H9 (cell line): ENCODE measurements around the gene MON1A. TPM values are rescaled to one million over a fixed set of nuclear protein-coding genes. Genes with fewer than 3 reads are reported as not detected.

Experiments used
- DNase-seq: peaks from one replicate; pipeline ENCODE4 v3.0.0-alpha.2; 2017
- H2AFZ ChIP-seq: one replicate; pipeline ENCODE4 v1.6.1; 2013; ENCODE audit warnings: mild to moderate bottlenecking, low read length, control low read depth, moderate library complexity
- H2AK5ac ChIP-seq: 2 replicates; pipeline ENCODE4 v1.6.1; 2013; ENCODE audit warnings: low read length, control low read depth, mixed read lengths; ENCODE audit not compliant: insufficient read length
- H2BK120ac ChIP-seq: one replicate; pipeline ENCODE4 v1.6.1; 2013; ENCODE audit warnings: low read depth, mild to moderate bottlenecking, low read length, control low read depth, inconsistent platforms; ENCODE audit not compliant: poor library complexity, severe bottlenecking
- H2BK12ac ChIP-seq: 2 replicates; pipeline ENCODE4 v1.6.1; 2013; ENCODE audit warnings: low read length, control low read depth, mixed read lengths, low read depth; ENCODE audit not compliant: insufficient read length
- H2BK15ac ChIP-seq: 2 replicates; pipeline ENCODE4 v1.6.1; 2013; ENCODE audit warnings: low read depth, low read length, control low read depth
- H2BK20ac ChIP-seq: one replicate; pipeline ENCODE4 v1.6.1; 2013; ENCODE audit warnings: low read depth, mild to moderate bottlenecking, low read length, control low read depth, inconsistent platforms; ENCODE audit not compliant: poor library complexity, severe bottlenecking
- H2BK5ac ChIP-seq: 2 replicates; pipeline ENCODE4 v1.6.1; 2013; ENCODE audit warnings: low read length, control low read depth, mixed read lengths; ENCODE audit not compliant: insufficient read length
- H3K14ac ChIP-seq: 2 replicates; pipeline ENCODE4 v1.6.1; 2013; ENCODE audit warnings: low read length, control low read depth; ENCODE audit not compliant: insufficient read depth
- H3K18ac ChIP-seq: 2 replicates; pipeline ENCODE4 v1.6.1; 2013; ENCODE audit warnings: low read depth, mild to moderate bottlenecking, mixed read lengths, low read length, control low read depth; ENCODE audit not compliant: insufficient read length
- H3K23ac ChIP-seq: 2 replicates; pipeline ENCODE4 v1.6.1; 2013; ENCODE audit warnings: low read length, control low read depth, mixed read lengths, low read depth; ENCODE audit not compliant: insufficient read length
- H3K23me2 ChIP-seq: 2 replicates; pipeline ENCODE4 v1.6.1; 2013; ENCODE audit warnings: low read depth, mild to moderate bottlenecking, mixed read lengths, low read length, control low read depth; ENCODE audit not compliant: insufficient read length, poor library complexity, severe bottlenecking
- H3K27ac ChIP-seq: 2 replicates; pipeline ENCODE4 v1.5.1; 2013; ENCODE audit warnings: low read length, control low read depth, mixed read lengths, low read depth; ENCODE audit not compliant: insufficient read length
- H3K27me3 ChIP-seq: 2 replicates; pipeline ENCODE4 v1.6.1; 2013; ENCODE audit warnings: low read length, control low read depth, inconsistent platforms; ENCODE audit not compliant: insufficient read depth
- H3K4ac ChIP-seq: 2 replicates; pipeline ENCODE4 v1.6.1; 2013; ENCODE audit warnings: low read depth, mild to moderate bottlenecking, control low read depth, inconsistent platforms, low read length, moderate library complexity
- H3K4me1 ChIP-seq: 2 replicates; pipeline ENCODE4 v1.6.1; 2013; ENCODE audit warnings: low read length, control low read depth, inconsistent platforms; ENCODE audit not compliant: insufficient read depth
- H3K4me2 ChIP-seq: 2 replicates; pipeline ENCODE4 v1.6.1; 2013; ENCODE audit warnings: low read length, control low read depth, mixed read lengths; ENCODE audit not compliant: insufficient read length, insufficient read depth
- H3K56ac ChIP-seq: 2 replicates; pipeline ENCODE4 v1.6.1; 2013; ENCODE audit warnings: low read depth, mild to moderate bottlenecking, mixed read lengths, low read length, control low read depth; ENCODE audit not compliant: insufficient read length
- H3K79me1 ChIP-seq: 2 replicates; pipeline ENCODE4 v1.6.1; 2013; ENCODE audit warnings: low read depth, mild to moderate bottlenecking, moderate library complexity, low read length, control low read depth, inconsistent platforms; ENCODE audit not compliant: insufficient read depth, poor library complexity, severe bottlenecking
- H3K79me2 ChIP-seq: 2 replicates; pipeline ENCODE4 v1.6.1; 2013; ENCODE audit warnings: low read length, control low read depth, inconsistent platforms; ENCODE audit not compliant: insufficient read depth
- H3K9ac ChIP-seq: 2 replicates; pipeline ENCODE4 v1.6.1; 2013; ENCODE audit warnings: low read length, control low read depth, mixed read lengths; ENCODE audit not compliant: insufficient read length; ENCODE audit errors: extremely low read depth
- H3K9me3 ChIP-seq: one replicate; pipeline ENCODE4 v1.6.1; 2013; ENCODE audit warnings: low read depth, low read length, inconsistent platforms; ENCODE audit not compliant: control insufficient read depth
- H3T11ph ChIP-seq: one replicate; pipeline ENCODE4 v1.6.1; 2013; ENCODE audit warnings: mild to moderate bottlenecking, low read length, control low read depth, inconsistent platforms
- H4K20me1 ChIP-seq: one replicate; pipeline ENCODE4 v1.6.1; 2013; ENCODE audit not compliant: control insufficient read depth, insufficient read length, insufficient read depth
- H4K5ac ChIP-seq: 2 replicates; pipeline ENCODE4 v1.6.1; 2013; ENCODE audit warnings: low read depth, mild to moderate bottlenecking, mixed read lengths, low read length, control low read depth; ENCODE audit not compliant: insufficient read length
- H4K8ac ChIP-seq: replicated peaks from 2 replicates; pipeline ENCODE4 v1.6.1; 2013; ENCODE audit warnings: low read length, control low read depth, mixed read lengths, low read depth; ENCODE audit not compliant: insufficient read length
- H4K91ac ChIP-seq: 2 replicates; pipeline ENCODE4 v1.6.1; 2013; ENCODE audit warnings: low read depth, mild to moderate bottlenecking, moderate library complexity, mixed read lengths, low read length, control low read depth; ENCODE audit not compliant: insufficient read length
- H3K27ac Mint-ChIP-seq, 3 experiments: 2 replicates in 2 of 3; 3 replicates in 1 of 3; pipeline ENCODE4 v1.8.0; 2020 to 2021; ENCODE audit warnings: mixed read lengths in 3 of 3, mild to moderate bottlenecking in 1 of 3, moderate library complexity in 1 of 3
- H3K27me3 Mint-ChIP-seq: 2 replicates; pipeline ENCODE4 v1.8.0; 2021; ENCODE audit warnings: low read depth, mild to moderate bottlenecking, moderate library complexity, mixed read lengths
- H3K36me3 Mint-ChIP-seq, 3 experiments: 2 replicates in 2 of 3; 3 replicates in 1 of 3; pipeline ENCODE4 v1.8.0; 2020 to 2021; ENCODE audit warnings: low read depth in 3 of 3, mixed read lengths in 3 of 3; ENCODE audit not compliant: insufficient read depth in 1 of 3
- H3K4me1 Mint-ChIP-seq, 2 experiments: 2 replicates each; pipeline ENCODE4 v1.8.0; 2020; ENCODE audit warnings: mixed read lengths in 2 of 2
- H3K4me3 Mint-ChIP-seq, 2 experiments: 2 replicates in 1 of 2; 3 replicates in 1 of 2; pipeline ENCODE4 v1.8.0; 2020 to 2021; ENCODE audit warnings: mild to moderate bottlenecking in 2 of 2, mixed read lengths in 2 of 2, moderate library complexity in 1 of 2
- H3K9me3 Mint-ChIP-seq, 2 experiments: 2 replicates in 1 of 2; 3 replicates in 1 of 2; pipeline ENCODE4 v1.8.0; 2020; ENCODE audit warnings: mild to moderate bottlenecking in 2 of 2, mixed read lengths in 2 of 2, moderate library complexity in 1 of 2
- CTCF ChIP-seq: fragments of 200-600 bp; sonication (generic); conservative IDR thresholded peaks from 3 replicates; pipeline ENCODE4 v1.8.0; 2021; ENCODE audit warnings: antibody characterized with exemption, mild to moderate bottlenecking
- WGBS: extraction: QIAGEN DNeasy Blood & Tissue Kit; methylation state at CpG from one replicate; pipeline ENCODE4 v1.1.7; 2013; ENCODE audit warnings: missing lambda C conversion rate, low lambda C conversion rate, mixed read lengths; ENCODE audit not compliant: insufficient read length; ENCODE audit errors: extremely low coverage; 5-methylcytosine and 5-hydroxymethylcytosine counted together
- total RNA-seq: library from RNA; stranded (reverse); gene quantifications from 2 replicates; pipeline ENCODE4 v1.2.1, GENCODE V29; 2021

MON1A gene
- total RNA-seq, 1 experiment from 2014 or later: 10.0 TPM

- Histone ChIP-seq H4K8ac (no peak overlapping the region), H3K23ac (no peak overlapping the region), H3K79me2 (peaks cover 25% of the 10 kb centered on the region; the same call in 1 of the 2 replicates), H4K20me1 (no peaks in the 10 kb centered on the region), H3K79me1 (no peaks in the 10 kb centered on the region), H3T11ph (no peak overlapping the region), H3K9me3 (no peaks in the 10 kb centered on the region), H2AK5ac (no peak overlapping the region), H2AFZ (no peak overlapping the region), H3K23me2 (peaks cover 3% of the 10 kb centered on the region), H2BK15ac (no peak overlapping the region), H2BK12ac (no peak overlapping the region), H2BK20ac (no peak overlapping the region), H2BK120ac (no peak overlapping the region), H3K56ac (no peak overlapping the region), H3K4me1 (no peaks in the 10 kb centered on the region), H3K9ac (peak overlapping the region; percentile 87), H3K4ac (no peak overlapping the region), H4K5ac (no peak overlapping the region), H3K27me3 (no peaks in the 10 kb centered on the region), H4K91ac (no peak overlapping the region), H2BK5ac (no peak overlapping the region), H3K18ac (no peak overlapping the region), H3K27ac (no peak overlapping the region), H3K14ac (no peak overlapping the region), H3K4me2 (peak overlapping the region; percentile 80)
- whole genome bisulfite sequencing: no CpG with 5 or more reads among the region's 23 CpGs
- H3K4me1 Mint-ChIP-seq: peaks cover 4 to 9% of the 10 kb centered on the region in 2 experiments
- H3K36me3 Mint-ChIP-seq: peaks cover 12 to 18% (median 14%) of the 10 kb centered on the region in 3 experiments; a peak in 6 of 7 replicates
- H3K27me3 Mint-ChIP-seq: no peaks in the 10 kb centered on the region
- H3K9me3 Mint-ChIP-seq: no peaks in the 10 kb centered on the region; a peak in 1 of 5 replicates
- DNase-seq: no peak
- peak overlapping the region; percentile 92 to 98 (median 96); a peak in 6 of 7 replicates for H3K27ac Mint-ChIP-seq
- H3K4me3 Mint-ChIP-seq: peak overlapping the region; percentile 97 to 99
- TF ChIP-seq CTCF: no peak
Measured at GRCh38 chr3:49940667-49941249, 11.1 kb upstream of the MON1A start.
